Sigmoid colon (tissue), 7 donors: ENCODE measurements around the gene SF1. TPM values are rescaled to one million over a fixed set of nuclear protein-coding genes. Genes with fewer than 3 reads are reported as not detected.
A peak's percentile ranks its signal among the peaks of the same experiment; 100 is the strongest.

ENCODE experiments used
- DNase-seq: peaks from one replicate; pipeline ENCODE4 v3.0.0-alpha.2; 2019
- H3K27ac ChIP-seq, 4 donors: fragments of 200-600 bp; sonication (generic); one replicate each; pipeline ENCODE4 v1.5.1; 2016 to 2019; ENCODE audit warnings: mild to moderate bottlenecking in 1 of 4
- H3K27me3 ChIP-seq, 3 donors: fragments of 200-600 bp; sonication (generic); one replicate each; pipeline ENCODE4 v1.5.1; 2019; ENCODE audit warnings: mild to moderate bottlenecking in 1 of 3
- H3K36me3 ChIP-seq, 4 donors: fragments of 200-600 bp; sonication (generic); one replicate each; pipeline ENCODE4 v1.5.1; 2016 to 2019
- H3K4me1 ChIP-seq, 4 donors: fragments of 200-600 bp; sonication (generic); one replicate each; pipeline ENCODE4 v1.5.1; 2017 to 2019
- H3K4me3 ChIP-seq, 4 donors: fragments of 200-600 bp; sonication (generic); one replicate each; pipeline ENCODE4 v1.5.1; 2017 to 2019; ENCODE audit warnings: mild to moderate bottlenecking in 2 of 4, moderate library complexity in 1 of 4
- H3K9me3 ChIP-seq, 4 donors: fragments of 200-600 bp in 3 of 4; sonication (generic) in 3 of 4; one replicate each; pipeline versions ENCODE4 v1.5.1 to v1.6.1; 2013 to 2019
- CTCF ChIP-seq, 4 experiments: fragments of 450-650 bp in 3 of 4; fragments of 200-600 bp in 1 of 4; IDR thresholded peaks; one replicate each; pipeline ENCODE4 v1.5.1; 2016 to 2019; ENCODE audit warnings: antibody characterized with exemption in 4 of 4, mild to moderate bottlenecking in 3 of 4, moderate library complexity in 2 of 4
- EP300 ChIP-seq, 4 donors: sonication (generic); formaldehyde crosslinking; IDR thresholded peaks; one replicate each; pipeline ENCODE4 v1.6.1; 2017; ENCODE audit warnings: antibody characterized with exemption in 4 of 4
- POLR2A ChIP-seq, 2 donors: fragments of 450-650 bp; IDR thresholded peaks; one replicate each; pipeline ENCODE4 v1.6.1; 2016; ENCODE audit warnings: antibody characterized with exemption in 2 of 2, mild to moderate bottlenecking in 2 of 2, moderate library complexity in 2 of 2
- POLR2AphosphoS5 ChIP-seq, 4 donors: sonication (generic); formaldehyde crosslinking; IDR thresholded peaks; one replicate each; pipeline ENCODE4 v1.6.1; 2017; ENCODE audit warnings: antibody characterized with exemption in 4 of 4
- WGBS, 2 donors: extraction: QIAGEN DNeasy Blood & Tissue Kit; methylation state at CpG; one replicate each; pipeline ENCODE4 v1.1.7; 2013; 5-methylcytosine and 5-hydroxymethylcytosine counted together
- intact Hi-C: fragments of 100-400 bp; cut with DNase I; formaldehyde crosslinking; loops from one replicate; pipeline ENCODE4 v1.15.1; 2023
- polyA plus RNA-seq, 3 donors: library from polyadenylated mRNA; stranded (reverse); fragments of 200-250 nt; gene quantifications; one replicate each; pipeline ENCODE4 v1.2.3, GENCODE V29; 2013
- total RNA-seq, 4 donors: library from RNA; depleted of rRNA; stranded (reverse); fragments of >200 nt; gene quantifications; one replicate each; pipeline ENCODE4 v1.1.0, GENCODE V29; 2016
- donor health status: healthy with polysubstance abuse.
- donor health status: Bipolar disorder and iron deficiency.
- donor health status: healthy.

The SF1 gene
- total and polyA plus RNA-seq, 7 donors = 36.5 to 381 (median 185) TPM

- intact Hi-C loops = no loop called here
- H3K4me3 ChIP-seq = peak overlapping the region in 2 of 4 donors; percentile 72 to 80
- peaks cover 4 to 36% (median 16%) of the 10 kb centered on the region in 4 donors for H3K36me3 ChIP-seq
- H3K9me3 ChIP-seq = no peaks in the 10 kb centered on the region
- H3K27ac ChIP-seq = peak overlapping the region; percentile 91 to 94 (median 93)
- WGBS, 2 donors = 40 to 60% methylated on average over 13 of the region's 13 CpGs
- TF ChIP-seq EP300 (IDR thresholded peaks at IDR 0.05) (no peak), CTCF (IDR thresholded peaks at IDR 0.05) (no peak), POLR2A (IDR thresholded peaks at IDR 0.05) (no peak), POLR2AphosphoS5 (IDR thresholded peaks at IDR 0.05) (no peak)
- peaks cover 0 to 27% (median 22%) of the 10 kb centered on the region in 4 donors for H3K4me1 ChIP-seq
- DNase-seq = peak; percentile 64
- H3K27me3 ChIP-seq = no peaks in the 10 kb centered on the region
Observed at GRCh38 chr11:64801561-64802369, 23.4 kb upstream of the SF1 start.

- peak; percentile 63 for DNase-seq
- peak overlapping the region; percentile 91 to 94 (median 93) for H3K27ac ChIP-seq
Observed at GRCh38 chr11:64801158-64801464, 22.8 kb upstream of the SF1 start.

GRCh38 chr11:64800303-64801157 is 22.2 kb upstream of the SF1 start:
- H3K27ac ChIP-seq = peak overlapping the region in 1 of 4 donors; percentile 93
- 81 to 84% methylated on average over 26 of the region's 26 CpGs for WGBS, 2 donors
- no peak overlapping the region for H3K4me3 ChIP-seq
- peaks cover 4 to 37% (median 14%) of the 10 kb centered on the region in 4 donors for H3K36me3 ChIP-seq
- no peaks in the 10 kb centered on the region for H3K27me3 ChIP-seq
- peaks cover 0 to 27% (median 22%) of the 10 kb centered on the region in 4 donors for H3K4me1 ChIP-seq
- intact Hi-C loops = no loop called here
- DNase-seq = peak; percentile 66
- no peak for TF ChIP-seq EP300 (IDR thresholded peaks at IDR 0.05)
- TF ChIP-seq POLR2AphosphoS5 (IDR thresholded peaks at IDR 0.05) = no peak
- TF ChIP-seq POLR2A (IDR thresholded peaks at IDR 0.05) = no peak
- no peak for TF ChIP-seq CTCF (IDR thresholded peaks at IDR 0.05)
- no peaks in the 10 kb centered on the region for H3K9me3 ChIP-seq

More at GRCh38 chr11:64801158-64801464, 22.8 kb upstream of the SF1 start:
- Histone ChIP-seq H3K27me3 (no peaks in the 10 kb centered on the region), H3K9me3 (no peaks in the 10 kb centered on the region), H3K36me3 (peaks cover 4 to 37% (median 16%) of the 10 kb centered on the region in 4 donors), H3K4me1 (peaks cover 0 to 27% (median 22%) of the 10 kb centered on the region in 4 donors), H3K4me3 (no peak overlapping the region)
- intact Hi-C loops = no loop called here
- 67 to 70% methylated on average over 9 of the region's 9 CpGs for WGBS, 2 donors
- no peak for TF ChIP-seq EP300 (IDR thresholded peaks at IDR 0.05)
- TF ChIP-seq POLR2A (IDR thresholded peaks at IDR 0.05) = no peak
- TF ChIP-seq POLR2AphosphoS5 (IDR thresholded peaks at IDR 0.05) = no peak
- no peak for TF ChIP-seq CTCF (IDR thresholded peaks at IDR 0.05)

DNA sequence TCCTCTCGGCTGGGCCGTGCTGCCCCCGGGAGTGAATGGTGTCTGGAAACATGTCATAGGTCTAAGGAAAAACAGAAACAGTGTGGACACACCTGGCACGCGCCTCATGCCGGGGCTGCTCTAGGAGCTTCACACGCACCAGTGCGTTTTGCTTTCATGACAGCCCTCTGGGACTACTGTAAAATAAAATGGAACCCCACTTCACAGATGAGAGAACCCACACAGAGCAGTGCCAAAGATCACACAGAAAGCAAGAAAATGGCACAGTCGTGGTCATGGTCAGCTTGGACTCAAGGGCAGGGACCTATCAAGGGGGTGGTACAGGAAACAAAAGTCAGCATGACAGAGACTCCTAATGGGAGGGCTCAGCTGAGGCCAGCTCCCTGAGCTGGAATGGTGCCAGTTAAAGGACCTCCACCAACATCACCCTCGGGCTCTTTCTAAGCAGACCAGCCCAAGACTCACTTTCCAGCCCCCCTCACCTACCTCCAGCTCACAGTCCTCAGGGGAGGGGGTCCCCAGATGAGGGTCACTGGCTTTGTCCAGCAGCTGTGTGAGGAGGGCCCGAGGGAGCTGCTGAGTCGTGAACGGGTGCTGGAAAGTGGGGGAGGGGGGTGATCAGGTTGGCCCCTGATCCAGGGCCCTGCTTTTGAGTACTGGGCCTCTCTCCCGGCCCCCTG is 21.4 kb upstream of the SF1 start:
- no peak overlapping the region for H3K4me3 ChIP-seq
- peaks cover 2 to 31% (median 8%) of the 10 kb centered on the region in 4 donors for H3K36me3 ChIP-seq
- WGBS, 2 donors = 62 to 70% methylated on average over 14 of the region's 14 CpGs
- TF ChIP-seq POLR2A (IDR thresholded peaks at IDR 0.05) = no peak
- no peak for TF ChIP-seq EP300 (IDR thresholded peaks at IDR 0.05)
- TF ChIP-seq CTCF (IDR thresholded peaks at IDR 0.05) = no peak
- TF ChIP-seq POLR2AphosphoS5 (IDR thresholded peaks at IDR 0.05) = no peak
- no peaks in the 10 kb centered on the region for H3K9me3 ChIP-seq
- intact Hi-C loops = no loop called here
- no peak for DNase-seq
- H3K27me3 ChIP-seq = no peaks in the 10 kb centered on the region
- H3K27ac ChIP-seq = no peak overlapping the region
- peaks cover 0 to 27% (median 22%) of the 10 kb centered on the region in 4 donors for H3K4me1 ChIP-seq
